HG03565 (cell line): ENCODE data around the gene GPR107.

ENCODE experiments used
- ATAC-seq: cut with Tn5 transposase; IDR thresholded peaks from one replicate; pipeline ENCODE4 v1.9.1; 2021; ENCODE audit warnings: mild to moderate bottlenecking, moderate library complexity; ENCODE audit not compliant: unreplicated experiment

Gene GPR107

GRCh38 chr9:130179331-130179907 lies 125.7 kb downstream of the GPR107 start:
- ATAC-seq, result no peak

DNA sequence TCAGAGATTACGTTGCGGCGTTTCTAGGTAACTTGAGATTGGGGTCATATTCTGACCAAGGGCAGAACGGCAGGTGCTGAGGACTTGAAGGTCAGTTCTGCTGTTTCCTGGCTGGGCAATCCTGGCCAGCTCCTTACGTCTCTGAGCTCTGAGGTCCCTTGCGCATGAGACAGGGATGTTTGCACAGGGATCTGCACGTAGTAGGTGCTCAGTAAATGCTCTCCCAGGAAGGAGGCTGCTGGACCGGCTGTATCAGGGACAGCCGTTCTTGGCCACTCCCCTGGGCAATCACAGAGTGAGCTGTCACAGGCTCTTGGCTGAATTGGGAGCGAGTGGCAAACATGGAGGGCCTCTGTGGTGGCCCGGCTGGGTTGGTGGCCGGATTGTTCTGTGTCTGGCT lies 126.8 kb downstream of the GPR107 start:
- no peak for ATAC-seq

DNA sequence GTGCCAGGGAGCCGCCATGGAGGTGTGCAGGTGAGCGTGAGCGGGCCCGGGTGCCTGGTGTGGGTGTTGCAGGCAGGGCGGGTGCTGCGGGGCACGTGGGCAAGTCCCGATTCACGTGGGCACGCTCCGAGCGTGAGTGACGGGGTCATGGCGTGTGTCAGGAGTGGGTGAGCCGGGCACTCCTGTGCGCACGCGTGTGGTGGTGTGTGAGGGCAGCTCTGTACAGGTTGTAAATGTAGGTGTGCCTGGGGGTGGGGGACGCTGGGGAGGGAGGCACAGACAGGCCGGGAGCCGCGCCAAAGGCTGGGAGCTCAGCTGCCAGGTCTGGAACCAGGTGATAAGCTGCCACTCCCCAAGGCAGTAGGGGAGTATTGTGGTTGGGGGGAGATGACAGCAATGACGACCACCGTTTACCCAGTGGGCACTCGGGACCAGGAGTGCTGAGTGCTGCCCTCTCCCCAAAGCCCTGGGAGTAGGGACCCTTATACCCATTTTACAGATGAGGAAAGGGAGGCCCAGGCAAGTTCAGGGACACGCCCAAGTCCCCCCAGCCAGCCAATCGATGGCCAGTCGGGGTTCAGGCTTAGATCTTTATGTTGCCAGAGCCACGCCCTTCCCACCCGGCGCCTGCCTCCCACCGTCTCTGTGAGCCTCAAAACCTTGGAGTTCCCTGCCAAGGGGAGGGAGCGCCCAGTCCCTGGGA lies 128.1 kb downstream of the GPR107 start:
- no peak for ATAC-seq

DNA sequence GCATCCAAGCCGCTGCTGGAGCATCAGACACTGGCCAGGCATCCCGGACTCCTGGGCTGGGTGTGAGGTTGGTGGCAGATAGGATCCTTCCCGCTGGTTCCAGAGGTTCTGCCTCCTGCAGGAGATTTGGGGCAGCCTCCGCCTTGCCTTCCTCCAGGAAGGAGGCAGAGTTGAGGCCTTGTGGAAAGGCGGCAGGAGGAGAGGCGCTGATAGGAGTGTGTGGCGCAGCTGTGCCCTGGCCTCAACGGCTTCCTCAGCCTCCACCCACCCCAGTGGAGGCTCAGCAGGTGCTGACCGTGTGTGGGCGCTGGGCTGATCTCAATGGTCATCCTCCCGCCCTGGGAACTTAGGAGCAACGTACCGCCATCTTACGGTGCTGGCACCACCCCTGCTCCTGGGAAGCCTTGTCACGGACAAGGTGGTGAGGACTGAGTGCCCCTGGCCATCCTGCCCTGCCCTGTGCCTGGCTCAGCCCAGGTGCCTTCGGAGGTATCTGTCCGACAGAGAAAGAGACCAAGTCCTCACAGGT lies 128.7 kb downstream of the GPR107 start:
- ATAC-seq, result no peak

- ATAC-seq, result no peak
Observed at GRCh38 chr9:130183133-130183762, 129.5 kb downstream of the GPR107 start.

- no peak for ATAC-seq
Observed at GRCh38 chr9:130185017-130185416, 131.3 kb downstream of the GPR107 start.

DNA sequence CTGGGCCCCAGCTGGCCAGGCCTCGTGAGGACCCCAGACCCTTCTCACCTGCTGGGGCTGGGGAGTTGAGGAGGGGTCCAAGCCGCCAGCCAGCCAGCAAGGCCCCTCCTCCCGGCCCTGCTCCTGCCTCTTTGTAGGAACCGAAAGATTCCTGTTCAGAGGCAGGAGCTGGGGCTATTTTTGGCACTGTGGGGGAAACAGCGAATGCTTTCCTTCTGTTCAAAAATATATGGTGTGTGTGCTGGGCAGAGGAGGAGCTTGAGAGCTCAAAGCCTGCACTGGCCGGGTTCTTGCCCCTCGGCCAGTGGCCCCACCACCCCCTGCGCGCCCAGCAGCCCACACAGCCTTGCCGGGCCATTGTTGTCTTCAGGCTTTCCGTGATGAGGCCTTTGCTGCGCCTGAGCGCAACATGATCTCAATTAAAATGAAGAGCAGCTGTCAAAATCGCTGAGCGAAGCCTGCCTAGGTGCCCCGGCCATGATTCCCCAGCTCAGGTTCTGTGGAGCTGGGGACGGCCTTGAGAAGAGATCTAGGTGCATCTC lies 131.9 kb downstream of the GPR107 start:
- ATAC-seq, result no peak

GRCh38 chr9:130186051-130186450 lies 132.3 kb downstream of the GPR107 start:
- no peak for ATAC-seq

DNA sequence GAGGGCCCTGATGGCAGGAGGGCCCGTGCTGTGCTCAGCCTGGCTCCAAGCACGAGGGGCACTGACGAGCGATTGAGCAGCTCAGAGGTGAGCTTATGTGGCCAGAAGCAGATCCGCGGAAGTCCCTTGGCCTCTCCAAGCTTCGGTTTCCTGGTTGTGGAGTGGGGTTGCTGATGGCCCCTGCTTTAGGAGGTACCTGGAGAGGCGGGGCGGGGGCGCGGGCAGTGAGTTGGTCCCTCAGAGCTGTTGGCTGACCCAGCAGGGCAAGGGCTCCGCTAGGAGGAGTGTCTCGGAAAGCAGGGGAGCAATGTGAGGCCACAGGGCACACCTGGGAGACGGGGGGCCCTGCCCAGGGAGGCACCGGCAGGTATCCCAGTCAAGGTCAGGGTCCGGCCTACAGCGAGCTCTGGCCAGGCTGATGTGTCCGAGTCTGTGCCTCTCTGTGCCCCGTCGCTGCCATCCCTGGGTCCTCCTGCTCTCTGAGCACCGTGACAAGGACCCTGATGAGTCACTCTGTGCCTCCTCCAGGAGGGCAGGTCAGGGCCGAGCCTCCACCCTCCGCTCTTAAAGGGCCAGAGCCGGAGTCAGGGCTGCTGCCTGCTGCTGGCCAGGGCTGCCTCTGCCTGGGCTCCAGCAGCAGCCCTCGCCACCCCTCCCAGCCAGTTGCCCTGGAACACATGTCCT lies 133.3 kb downstream of the GPR107 start:
- ATAC-seq, result no peak

DNA sequence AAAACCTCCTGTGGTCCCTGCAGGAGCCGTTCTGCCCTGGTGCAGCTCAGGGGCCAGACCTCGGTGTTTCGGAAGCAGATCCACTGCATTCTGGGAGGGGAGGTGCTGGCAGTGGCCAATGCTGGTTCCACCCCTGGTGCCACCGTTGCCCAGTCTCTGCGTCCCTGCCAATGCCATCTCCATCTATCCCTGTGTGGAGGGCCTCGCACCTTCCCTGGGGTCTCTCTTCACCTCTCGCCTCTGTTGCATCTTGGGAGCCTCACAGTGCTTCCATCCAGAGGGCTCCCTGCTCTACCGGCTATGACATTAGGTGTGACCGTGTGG lies 133.8 kb downstream of the GPR107 start:
- ATAC-seq, result no peak

- ATAC-seq, result no peak
Observed at GRCh38 chr9:130188860-130189481, 135.3 kb downstream of the GPR107 start.
